B cell (primary cell): ENCODE data around the gene PTPRN. TPM values are rescaled to one million over a fixed set of nuclear protein-coding genes. Genes with fewer than 3 reads are reported as not detected.
A peak's percentile ranks its signal among the peaks of the same experiment; 100 is the strongest.

Experiments
- ATAC-seq: fragments of 200-7000 bp; cut with Tn5 transposase; one replicate; pipeline ENCODE4 v1.10.0; 2021; ENCODE audit warnings: low read depth, mild to moderate bottlenecking, moderate number of reproducible peaks, moderate library complexity
- CTCF ChIA-PET: fragments of 350-600 bp; sonication (Branson Sonifier 250); formaldehyde crosslinking; loops from one replicate; lab custom pipeline; 2021; ENCODE audit warnings: antibody characterized with exemption, inconsistent platforms; lab: Charles Lee
- POLR2A ChIA-PET: fragments of 350-600 bp; sonication (Branson Sonifier 250); formaldehyde crosslinking; loops from one replicate; lab custom pipeline; 2021; ENCODE audit warnings: antibody characterized with exemption; lab: Charles Lee
- DNase-seq: peaks from one replicate; pipeline ENCODE4 v3.0.0; 2013
- H2AFZ ChIP-seq: 2 replicates; pipeline ENCODE4 v1.6.1; 2012; ENCODE audit warnings: mild to moderate bottlenecking, low read depth, low read length; ENCODE audit not compliant: insufficient read depth, poor library complexity, severe bottlenecking
- H3K27ac ChIP-seq, 2 donors: 1 replicate in 1 of 2; 2 replicates in 1 of 2; pipeline ENCODE4 v1.5.1; 2012 to 2013; ENCODE audit warnings: low read length in 2 of 2, mild to moderate bottlenecking in 2 of 2, moderate library complexity in 1 of 2
- H3K27me3 ChIP-seq, 4 experiments: fragments of 200-600 bp in 1 of 4; sonication (generic) in 1 of 4; replicated peaks in 1 of 4; 1 replicate in 2 of 4; 2 replicates in 2 of 4; pipeline versions ENCODE4 v1.6.1 to v1.7.0; 2013 to 2016; ENCODE audit warnings: low read length in 3 of 4, mild to moderate bottlenecking in 2 of 4, mixed read lengths in 1 of 4, moderate library complexity in 1 of 4; ENCODE audit not compliant: insufficient read depth in 4 of 4, control insufficient read depth in 3 of 4; ENCODE audit errors: control extremely low read depth in 1 of 4
- H3K36me3 ChIP-seq, 2 experiments: replicated peaks in 1 of 2; 1 replicate in 1 of 2; 2 replicates in 1 of 2; pipeline versions ENCODE4 v1.6.1 to v1.7.1; 2013; ENCODE audit warnings: low read length in 1 of 2; ENCODE audit not compliant: insufficient read depth in 2 of 2, control insufficient read depth in 1 of 2; ENCODE audit errors: control extremely low read depth in 1 of 2, extremely low read depth in 1 of 2
- H3K4me1 ChIP-seq, 2 donors: fragments of 200-600 bp in 1 of 2; sonication (generic) in 1 of 2; 1 replicate in 1 of 2; 2 replicates in 1 of 2; pipeline versions ENCODE4 v1.5.1 to v1.6.1; 2013 to 2017; ENCODE audit warnings: low read length in 2 of 2; ENCODE audit not compliant: control insufficient read depth in 2 of 2, insufficient read depth in 2 of 2
- H3K4me2 ChIP-seq: replicated peaks from 2 replicates; pipeline ENCODE3; 2012; ENCODE audit warnings: mild to moderate bottlenecking, low read depth, low read length; ENCODE audit not compliant: poor library complexity, severe bottlenecking
- H3K4me3 ChIP-seq, 5 experiments: fragments of 200-600 bp in 1 of 5; sonication (generic) in 1 of 5; 1 replicate in 3 of 5; 2 replicates in 2 of 5; pipeline versions ENCODE4 v1.5.1 to v1.7.0; 2011 to 2016; ENCODE audit warnings: low read length in 4 of 5, mild to moderate bottlenecking in 4 of 5, low read depth in 2 of 5, control low read depth in 1 of 5, moderate library complexity in 1 of 5; ENCODE audit not compliant: insufficient read depth in 1 of 5; ENCODE audit errors: control extremely low read depth in 1 of 5, extremely low read depth in 1 of 5
- H3K79me2 ChIP-seq: fragments of 200-600 bp; sonication (generic); one replicate; pipeline ENCODE4 v1.6.0; 2016; ENCODE audit warnings: low read length; ENCODE audit not compliant: control insufficient read depth, insufficient read depth
- H3K9ac ChIP-seq: fragments of 200-600 bp; sonication (generic); 2 replicates; pipeline ENCODE4 v1.6.1; 2017; ENCODE audit warnings: mild to moderate bottlenecking, low read length, moderate library complexity
- H3K9me3 ChIP-seq, 3 donors: one replicate each; pipeline versions ENCODE4 v1.6.1 to v1.7.1; 2013; ENCODE audit warnings: low read length in 2 of 3; ENCODE audit not compliant: control insufficient read depth in 2 of 3, insufficient read depth in 1 of 3; ENCODE audit errors: control extremely low read depth in 1 of 3
- H4K20me1 ChIP-seq: 2 replicates; pipeline ENCODE4 v1.6.0; 2012; ENCODE audit warnings: mild to moderate bottlenecking, low read length; ENCODE audit not compliant: insufficient read depth, control insufficient read depth, poor library complexity, severe bottlenecking
- H3K27ac Mint-ChIP-seq: one replicate; pipeline ENCODE4 v1.8.0; 2021; ENCODE audit warnings: mixed read lengths
- H3K27me3 Mint-ChIP-seq: one replicate; pipeline ENCODE4 v1.8.0; 2021; ENCODE audit warnings: mixed read lengths
- H3K4me1 Mint-ChIP-seq: one replicate; pipeline ENCODE4 v1.8.0; 2021; ENCODE audit warnings: mixed read lengths
- H3K4me3 Mint-ChIP-seq: one replicate; pipeline ENCODE4 v1.8.0; 2021; ENCODE audit warnings: mixed read lengths
- H3K9me3 Mint-ChIP-seq: one replicate; pipeline ENCODE4 v1.8.0; 2022; ENCODE audit warnings: mixed read lengths; ENCODE audit not compliant: insufficient read depth
- EZH2 ChIP-seq: IDR thresholded peaks from 2 replicates; pipeline ENCODE4 v1.6.1; 2012; ENCODE audit warnings: borderline replicate concordance, low read depth, mild to moderate bottlenecking, moderate library complexity, low read length; ENCODE audit not compliant: insufficient read depth, poor library complexity, severe bottlenecking
- WGBS: methylation state at CpG from one replicate; pipeline ENCODE4 v1.1.5; 2013; ENCODE audit warnings: missing lambda C conversion rate; ENCODE audit not compliant: insufficient coverage; 5-methylcytosine and 5-hydroxymethylcytosine counted together
- intact Hi-C: fragments of 100-400 bp; cut with micrococcal nuclease; formaldehyde crosslinking; loops from one replicate; pipeline ENCODE4 v1.10.0; 2022
- polyA plus RNA-seq: library from polyadenylated mRNA; depleted of rRNA; stranded (reverse); fragments of >200 nt; gene quantifications from 2 replicates; pipeline ENCODE4 v1.2.3, GENCODE V29; 2012
- total RNA-seq, 2 donors: library from RNA; stranded (reverse); fragments of 120-200 nt in 1 of 2; gene quantifications; 1 replicate in 1 of 2; 2 replicates in 1 of 2; pipeline versions ENCODE4 v1.2.3 to v1.2.4, GENCODE V29; 2013 to 2022
- TF ChIP-seq, protein P1 (sequence below): fragments of 200-600 bp; IDR thresholded peaks from one replicate; pipeline ENCODE4 v1.8.0; 2022; ENCODE audit warnings: antibody characterized with exemption, mild to moderate bottlenecking

Gene PTPRN
- total and polyA plus RNA-seq, 2 donors (not counting 1 experiment from before 2014, with no cell fraction given): 0.04 TPM; not detected in 1

DNA sequence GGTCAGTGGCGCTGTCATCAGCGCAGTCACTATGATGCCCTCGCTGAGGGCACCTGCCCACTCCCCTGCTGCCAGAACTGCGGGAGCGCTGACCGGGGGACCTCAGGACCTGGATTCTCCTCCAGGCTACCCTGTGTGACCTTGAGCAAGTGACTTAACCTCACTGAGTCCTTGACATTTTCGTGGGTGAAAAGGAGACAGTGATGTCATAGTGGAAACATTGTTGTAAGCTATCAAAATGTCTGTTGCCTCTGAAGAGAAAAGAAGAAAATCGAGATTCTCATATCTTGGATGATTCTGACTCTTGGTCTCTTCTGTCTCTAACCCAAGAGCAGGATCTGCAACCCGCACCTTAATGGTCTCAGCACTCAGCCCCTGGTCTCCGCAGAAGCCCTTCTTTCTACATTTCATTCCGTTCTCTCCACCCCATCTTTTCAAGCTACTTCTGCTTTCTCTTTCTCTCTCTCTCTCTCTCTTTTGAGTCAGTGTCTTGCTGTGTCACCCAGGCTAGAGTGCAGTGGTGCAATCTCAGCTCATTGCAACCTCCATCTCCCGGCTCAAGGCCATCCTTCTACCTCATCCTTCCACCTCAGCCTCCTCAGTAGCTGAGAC, 54.5 kb downstream of the PTPRN start:
- Histone ChIP-seq H3K79me2 (peaks cover 37% of the 10 kb centered on the region), H3K9ac (peak overlapping the region; percentile 90), H3K4me3 (peak overlapping the region; percentile 83 to 97 (median 90)), H3K4me1 (peaks cover 26 to 37% of the 10 kb centered on the region in 2 donors), H4K20me1 (peaks cover 22% of the 10 kb centered on the region), H3K27me3 (no peaks in the 10 kb centered on the region), H3K4me2 (peak overlapping the region; percentile 100), H2AFZ (peak overlapping the region; percentile 93), H3K36me3 (peaks cover 2 to 20% of the 10 kb centered on the region in 2 experiments), H3K9me3 (no peaks in the 10 kb centered on the region), H3K27ac (peak overlapping the region; percentile 93 to 94)
- intact Hi-C loops: loop anchor here (1.0 to 5.0 kb wide), 5 partner anchors 25 to 1037 kb away; partner anchors contain the start of genes ANKZF1, ARPC2, ATG9A and DNAJB2
- ChIA-PET CTCF (interaction anchor here (0.6 to 7.6 kb wide), 26 partner anchors 8 to 412 kb away, joined by 3 to 97 read pairs (median 5); partner anchors contain the start of genes ANKZF1, ATG9A, CNPPD1 and DNAJB2), POLR2A (interaction anchor here (0.5 to 4.2 kb wide), 15 partner anchors 9 to 1937 kb away, joined by 3 to 106 read pairs (median 5); partner anchors contain the start of genes ABCB6, ANKZF1, ATG9A and CHPF)
- Mint-ChIP-seq H3K9me3 (no peaks in the 10 kb centered on the region), H3K4me3 (peak overlapping the region; percentile 87), H3K4me1 (peaks cover 42% of the 10 kb centered on the region), H3K27me3 (no peaks in the 10 kb centered on the region), H3K27ac (peak overlapping the region; percentile 95)
- DNase-seq (peak; percentile 79), ATAC-seq (peak; percentile 25)
- whole genome bisulfite sequencing: 0% methylated on average over 11 of the region's 12 CpGs
- TF ChIP-seq EZH2: no peak
- TF ChIP-seq, protein P1, sequence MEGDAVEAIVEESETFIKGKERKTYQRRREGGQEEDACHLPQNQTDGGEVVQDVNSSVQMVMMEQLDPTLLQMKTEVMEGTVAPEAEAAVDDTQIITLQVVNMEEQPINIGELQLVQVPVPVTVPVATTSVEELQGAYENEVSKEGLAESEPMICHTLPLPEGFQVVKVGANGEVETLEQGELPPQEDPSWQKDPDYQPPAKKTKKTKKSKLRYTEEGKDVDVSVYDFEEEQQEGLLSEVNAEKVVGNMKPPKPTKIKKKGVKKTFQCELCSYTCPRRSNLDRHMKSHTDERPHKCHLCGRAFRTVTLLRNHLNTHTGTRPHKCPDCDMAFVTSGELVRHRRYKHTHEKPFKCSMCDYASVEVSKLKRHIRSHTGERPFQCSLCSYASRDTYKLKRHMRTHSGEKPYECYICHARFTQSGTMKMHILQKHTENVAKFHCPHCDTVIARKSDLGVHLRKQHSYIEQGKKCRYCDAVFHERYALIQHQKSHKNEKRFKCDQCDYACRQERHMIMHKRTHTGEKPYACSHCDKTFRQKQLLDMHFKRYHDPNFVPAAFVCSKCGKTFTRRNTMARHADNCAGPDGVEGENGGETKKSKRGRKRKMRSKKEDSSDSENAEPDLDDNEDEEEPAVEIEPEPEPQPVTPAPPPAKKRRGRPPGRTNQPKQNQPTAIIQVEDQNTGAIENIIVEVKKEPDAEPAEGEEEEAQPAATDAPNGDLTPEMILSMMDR: no peak
